H9 (cell line): ENCODE measurements around the gene USP22. TPM values are rescaled to one million over a fixed set of nuclear protein-coding genes. Genes with fewer than 3 reads are reported as not detected.
A peak's percentile ranks its signal among the peaks of the same experiment; 100 is the strongest.

Experiments
- DNase-seq: peaks from one replicate; pipeline ENCODE4 v3.0.0-alpha.2; 2017
- H2AFZ ChIP-seq: one replicate; pipeline ENCODE4 v1.6.1; 2013; ENCODE audit warnings: mild to moderate bottlenecking, low read length, control low read depth, moderate library complexity
- H2AK5ac ChIP-seq: 2 replicates; pipeline ENCODE4 v1.6.1; 2013; ENCODE audit warnings: low read length, control low read depth, mixed read lengths; ENCODE audit not compliant: insufficient read length
- H2BK120ac ChIP-seq: one replicate; pipeline ENCODE4 v1.6.1; 2013; ENCODE audit warnings: low read depth, mild to moderate bottlenecking, low read length, control low read depth, inconsistent platforms; ENCODE audit not compliant: poor library complexity, severe bottlenecking
- H2BK12ac ChIP-seq: 2 replicates; pipeline ENCODE4 v1.6.1; 2013; ENCODE audit warnings: low read length, control low read depth, mixed read lengths, low read depth; ENCODE audit not compliant: insufficient read length
- H2BK15ac ChIP-seq: 2 replicates; pipeline ENCODE4 v1.6.1; 2013; ENCODE audit warnings: low read depth, low read length, control low read depth
- H2BK20ac ChIP-seq: one replicate; pipeline ENCODE4 v1.6.1; 2013; ENCODE audit warnings: low read depth, mild to moderate bottlenecking, low read length, control low read depth, inconsistent platforms; ENCODE audit not compliant: poor library complexity, severe bottlenecking
- H2BK5ac ChIP-seq: 2 replicates; pipeline ENCODE4 v1.6.1; 2013; ENCODE audit warnings: low read length, control low read depth, mixed read lengths; ENCODE audit not compliant: insufficient read length
- H3K14ac ChIP-seq: 2 replicates; pipeline ENCODE4 v1.6.1; 2013; ENCODE audit warnings: low read length, control low read depth; ENCODE audit not compliant: insufficient read depth
- H3K18ac ChIP-seq: 2 replicates; pipeline ENCODE4 v1.6.1; 2013; ENCODE audit warnings: low read depth, mild to moderate bottlenecking, mixed read lengths, low read length, control low read depth; ENCODE audit not compliant: insufficient read length
- H3K23ac ChIP-seq: 2 replicates; pipeline ENCODE4 v1.6.1; 2013; ENCODE audit warnings: low read length, control low read depth, mixed read lengths, low read depth; ENCODE audit not compliant: insufficient read length
- H3K23me2 ChIP-seq: 2 replicates; pipeline ENCODE4 v1.6.1; 2013; ENCODE audit warnings: low read depth, mild to moderate bottlenecking, mixed read lengths, low read length, control low read depth; ENCODE audit not compliant: insufficient read length, poor library complexity, severe bottlenecking
- H3K27ac ChIP-seq: 2 replicates; pipeline ENCODE4 v1.5.1; 2013; ENCODE audit warnings: low read length, control low read depth, mixed read lengths, low read depth; ENCODE audit not compliant: insufficient read length
- H3K27me3 ChIP-seq: 2 replicates; pipeline ENCODE4 v1.6.1; 2013; ENCODE audit warnings: low read length, control low read depth, inconsistent platforms; ENCODE audit not compliant: insufficient read depth
- H3K4ac ChIP-seq: 2 replicates; pipeline ENCODE4 v1.6.1; 2013; ENCODE audit warnings: low read depth, mild to moderate bottlenecking, control low read depth, inconsistent platforms, low read length, moderate library complexity
- H3K4me1 ChIP-seq: 2 replicates; pipeline ENCODE4 v1.6.1; 2013; ENCODE audit warnings: low read length, control low read depth, inconsistent platforms; ENCODE audit not compliant: insufficient read depth
- H3K4me2 ChIP-seq: 2 replicates; pipeline ENCODE4 v1.6.1; 2013; ENCODE audit warnings: low read length, control low read depth, mixed read lengths; ENCODE audit not compliant: insufficient read length, insufficient read depth
- H3K56ac ChIP-seq: 2 replicates; pipeline ENCODE4 v1.6.1; 2013; ENCODE audit warnings: low read depth, mild to moderate bottlenecking, mixed read lengths, low read length, control low read depth; ENCODE audit not compliant: insufficient read length
- H3K79me1 ChIP-seq: 2 replicates; pipeline ENCODE4 v1.6.1; 2013; ENCODE audit warnings: low read depth, mild to moderate bottlenecking, moderate library complexity, low read length, control low read depth, inconsistent platforms; ENCODE audit not compliant: insufficient read depth, poor library complexity, severe bottlenecking
- H3K79me2 ChIP-seq: 2 replicates; pipeline ENCODE4 v1.6.1; 2013; ENCODE audit warnings: low read length, control low read depth, inconsistent platforms; ENCODE audit not compliant: insufficient read depth
- H3K9ac ChIP-seq: 2 replicates; pipeline ENCODE4 v1.6.1; 2013; ENCODE audit warnings: low read length, control low read depth, mixed read lengths; ENCODE audit not compliant: insufficient read length; ENCODE audit errors: extremely low read depth
- H3K9me3 ChIP-seq: one replicate; pipeline ENCODE4 v1.6.1; 2013; ENCODE audit warnings: low read depth, low read length, inconsistent platforms; ENCODE audit not compliant: control insufficient read depth
- H3T11ph ChIP-seq: one replicate; pipeline ENCODE4 v1.6.1; 2013; ENCODE audit warnings: mild to moderate bottlenecking, low read length, control low read depth, inconsistent platforms
- H4K20me1 ChIP-seq: one replicate; pipeline ENCODE4 v1.6.1; 2013; ENCODE audit not compliant: control insufficient read depth, insufficient read length, insufficient read depth
- H4K5ac ChIP-seq: 2 replicates; pipeline ENCODE4 v1.6.1; 2013; ENCODE audit warnings: low read depth, mild to moderate bottlenecking, mixed read lengths, low read length, control low read depth; ENCODE audit not compliant: insufficient read length
- H4K8ac ChIP-seq: replicated peaks from 2 replicates; pipeline ENCODE4 v1.6.1; 2013; ENCODE audit warnings: low read length, control low read depth, mixed read lengths, low read depth; ENCODE audit not compliant: insufficient read length
- H4K91ac ChIP-seq: 2 replicates; pipeline ENCODE4 v1.6.1; 2013; ENCODE audit warnings: low read depth, mild to moderate bottlenecking, moderate library complexity, mixed read lengths, low read length, control low read depth; ENCODE audit not compliant: insufficient read length
- H3K27ac Mint-ChIP-seq, 3 experiments: 2 replicates in 2 of 3; 3 replicates in 1 of 3; pipeline ENCODE4 v1.8.0; 2020 to 2021; ENCODE audit warnings: mixed read lengths in 3 of 3, mild to moderate bottlenecking in 1 of 3, moderate library complexity in 1 of 3
- H3K27me3 Mint-ChIP-seq: 2 replicates; pipeline ENCODE4 v1.8.0; 2021; ENCODE audit warnings: low read depth, mild to moderate bottlenecking, moderate library complexity, mixed read lengths
- H3K36me3 Mint-ChIP-seq, 3 experiments: 2 replicates in 2 of 3; 3 replicates in 1 of 3; pipeline ENCODE4 v1.8.0; 2020 to 2021; ENCODE audit warnings: low read depth in 3 of 3, mixed read lengths in 3 of 3; ENCODE audit not compliant: insufficient read depth in 1 of 3
- H3K4me1 Mint-ChIP-seq, 2 experiments: 2 replicates each; pipeline ENCODE4 v1.8.0; 2020; ENCODE audit warnings: mixed read lengths in 2 of 2
- H3K4me3 Mint-ChIP-seq, 2 experiments: 2 replicates in 1 of 2; 3 replicates in 1 of 2; pipeline ENCODE4 v1.8.0; 2020 to 2021; ENCODE audit warnings: mild to moderate bottlenecking in 2 of 2, mixed read lengths in 2 of 2, moderate library complexity in 1 of 2
- H3K9me3 Mint-ChIP-seq, 2 experiments: 2 replicates in 1 of 2; 3 replicates in 1 of 2; pipeline ENCODE4 v1.8.0; 2020; ENCODE audit warnings: mild to moderate bottlenecking in 2 of 2, mixed read lengths in 2 of 2, moderate library complexity in 1 of 2
- CTCF ChIP-seq: fragments of 200-600 bp; sonication (generic); conservative IDR thresholded peaks from 3 replicates; pipeline ENCODE4 v1.8.0; 2021; ENCODE audit warnings: antibody characterized with exemption, mild to moderate bottlenecking
- WGBS: extraction: QIAGEN DNeasy Blood & Tissue Kit; methylation state at CpG from one replicate; pipeline ENCODE4 v1.1.7; 2013; ENCODE audit warnings: missing lambda C conversion rate, low lambda C conversion rate, mixed read lengths; ENCODE audit not compliant: insufficient read length; ENCODE audit errors: extremely low coverage; 5-methylcytosine and 5-hydroxymethylcytosine counted together
- total RNA-seq: library from RNA; stranded (reverse); gene quantifications from 2 replicates; pipeline ENCODE4 v1.2.1, GENCODE V29; 2021

Gene USP22
- total RNA-seq, 1 experiment from 2014 or later: 345 TPM

GRCh38 chr17:21031756-21032396, 10.9 kb downstream of the USP22 start:
- Histone ChIP-seq H3K27ac (no peak overlapping the region), H3K79me1 (peaks cover 11% of the 10 kb centered on the region), H2AK5ac (no peak overlapping the region), H2BK5ac (no peak overlapping the region), H2AFZ (no peak overlapping the region), H4K20me1 (no peaks in the 10 kb centered on the region), H3K27me3 (no peaks in the 10 kb centered on the region), H3K9me3 (no peaks in the 10 kb centered on the region), H3K23me2 (no peaks in the 10 kb centered on the region), H3K56ac (no peak overlapping the region), H3K14ac (no peak overlapping the region), H2BK15ac (no peak overlapping the region), H3K9ac (no peak overlapping the region), H2BK120ac (no peak overlapping the region), H4K91ac (no peak overlapping the region), H3K4me1 (peaks cover 12% of the 10 kb centered on the region; the same call in 1 of the 2 replicates), H3K4ac (no peak overlapping the region), H3K23ac (no peak overlapping the region), H3K4me2 (no peak overlapping the region), H3K18ac (no peak overlapping the region), H4K8ac (no peak overlapping the region), H2BK12ac (no peak overlapping the region), H3K79me2 (peaks cover 95% of the 10 kb centered on the region), H4K5ac (no peak overlapping the region), H2BK20ac (no peak overlapping the region), H3T11ph (no peak overlapping the region)
- DNase-seq: no peak
- Mint-ChIP-seq H3K27ac (no peak overlapping the region; a peak in 2 of 7 replicates), H3K4me1 (peaks cover 66 to 69% of the 10 kb centered on the region in 2 experiments), H3K36me3 (peaks cover 19 to 58% (median 47%) of the 10 kb centered on the region in 3 experiments; a peak in 6 of 7 replicates), H3K9me3 (no peaks in the 10 kb centered on the region), H3K4me3 (0 out of 5 replicates have a peak overlapping the region, but pooled peaks of 1 of the 2 experiments have one; percentile 14), H3K27me3 (no peaks in the 10 kb centered on the region; the same call in 1 of the 2 replicates)
- TF ChIP-seq CTCF: no peak
- WGBS: no CpG with 5 or more reads among the region's 8 CpGs
